Right atrium auricular region (tissue), 2 donors: Measurements from ENCODE around the gene CRYBB2. TPM values are rescaled to one million over a fixed set of nuclear protein-coding genes. Genes with fewer than 3 reads are reported as not detected.

Source experiments
- DNase-seq: peaks from one replicate; pipeline ENCODE4 v3.0.0-alpha.2; 2019; ENCODE audit warnings: low spot score
- H3K27ac ChIP-seq, 2 donors: fragments of 200-600 bp; sonication (generic); 1 replicate in 1 of 2; 2 replicates in 1 of 2; pipeline ENCODE4 v1.5.1; 2016 to 2019
- H3K27me3 ChIP-seq, 2 donors: fragments of 200-600 bp; sonication (generic); one replicate each; pipeline versions ENCODE4 v1.5.1 to v1.6.0; 2017 to 2019
- H3K36me3 ChIP-seq: fragments of 200-600 bp; sonication (generic); one replicate; pipeline ENCODE4 v1.5.1; 2016
- H3K4me1 ChIP-seq, 2 donors: fragments of 200-600 bp; sonication (generic); one replicate each; pipeline versions ENCODE4 v1.5.1 to v1.6.0; 2017 to 2019
- H3K4me3 ChIP-seq, 2 donors: fragments of 200-600 bp; sonication (generic); 1 replicate in 1 of 2; 2 replicates in 1 of 2; pipeline ENCODE4 v1.5.1; 2017 to 2019; ENCODE audit warnings: mild to moderate bottlenecking in 1 of 2, moderate library complexity in 1 of 2
- H3K9me3 ChIP-seq, 2 donors: fragments of 200-600 bp; sonication (generic); one replicate each; pipeline ENCODE4 v1.5.1; 2019
- total RNA-seq, 2 donors: library from RNA; depleted of rRNA; stranded (reverse); fragments of >200 nt; gene quantifications; one replicate each; pipeline ENCODE4 v1.1.0, GENCODE V29; 2016
- TF ChIP-seq, protein P1 (sequence below), 2 donors: fragments of 200-600 bp; sonication (generic); IDR thresholded peaks; one replicate each; pipeline ENCODE4 v1.5.1; 2019; ENCODE audit warnings: antibody characterized with exemption in 2 of 2

CRYBB2 gene, protein sequence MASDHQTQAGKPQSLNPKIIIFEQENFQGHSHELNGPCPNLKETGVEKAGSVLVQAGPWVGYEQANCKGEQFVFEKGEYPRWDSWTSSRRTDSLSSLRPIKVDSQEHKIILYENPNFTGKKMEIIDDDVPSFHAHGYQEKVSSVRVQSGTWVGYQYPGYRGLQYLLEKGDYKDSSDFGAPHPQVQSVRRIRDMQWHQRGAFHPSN
- total RNA-seq, result not detected

DNA sequence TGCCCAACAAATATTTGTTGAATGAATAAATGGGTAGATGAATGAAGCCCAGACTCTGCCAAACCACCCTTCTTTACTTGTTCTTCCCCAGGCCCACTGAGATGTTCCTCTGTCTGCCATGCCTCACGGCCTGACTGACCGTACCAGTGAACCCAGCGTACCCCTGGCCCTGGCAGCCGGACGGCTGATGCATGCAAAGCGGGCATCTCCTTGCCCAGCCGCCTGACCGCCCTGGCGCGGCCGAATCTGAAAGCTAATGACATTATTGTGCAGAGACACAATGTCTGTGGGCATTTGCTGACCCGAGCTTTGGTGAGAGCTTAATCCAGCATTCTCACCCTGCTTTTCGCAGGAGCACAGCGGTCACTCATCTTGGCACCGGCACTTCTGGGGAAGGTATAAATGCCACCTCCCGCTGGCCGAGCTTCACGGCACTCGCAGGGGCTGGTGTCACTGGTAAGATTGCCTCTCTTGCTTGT lies at the start of gene CRYBB2:
CRYBB2 (plus strand) TSS at position 429 of the 479 bp plus-strand sequence. CDS start 1,791 bp downstream, outside the sequence.
- TF ChIP-seq, protein P1, sequence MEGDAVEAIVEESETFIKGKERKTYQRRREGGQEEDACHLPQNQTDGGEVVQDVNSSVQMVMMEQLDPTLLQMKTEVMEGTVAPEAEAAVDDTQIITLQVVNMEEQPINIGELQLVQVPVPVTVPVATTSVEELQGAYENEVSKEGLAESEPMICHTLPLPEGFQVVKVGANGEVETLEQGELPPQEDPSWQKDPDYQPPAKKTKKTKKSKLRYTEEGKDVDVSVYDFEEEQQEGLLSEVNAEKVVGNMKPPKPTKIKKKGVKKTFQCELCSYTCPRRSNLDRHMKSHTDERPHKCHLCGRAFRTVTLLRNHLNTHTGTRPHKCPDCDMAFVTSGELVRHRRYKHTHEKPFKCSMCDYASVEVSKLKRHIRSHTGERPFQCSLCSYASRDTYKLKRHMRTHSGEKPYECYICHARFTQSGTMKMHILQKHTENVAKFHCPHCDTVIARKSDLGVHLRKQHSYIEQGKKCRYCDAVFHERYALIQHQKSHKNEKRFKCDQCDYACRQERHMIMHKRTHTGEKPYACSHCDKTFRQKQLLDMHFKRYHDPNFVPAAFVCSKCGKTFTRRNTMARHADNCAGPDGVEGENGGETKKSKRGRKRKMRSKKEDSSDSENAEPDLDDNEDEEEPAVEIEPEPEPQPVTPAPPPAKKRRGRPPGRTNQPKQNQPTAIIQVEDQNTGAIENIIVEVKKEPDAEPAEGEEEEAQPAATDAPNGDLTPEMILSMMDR (IDR thresholded peaks at IDR 0.05), result no peak
- H3K27ac ChIP-seq, result no peak within 1 kb of the TSS
- no peaks in the 10 kb centered on the region for H3K9me3 ChIP-seq
- H3K27me3 ChIP-seq, result no peaks in the 10 kb centered on the region
- H3K4me3 ChIP-seq, result no peak within 1 kb of the TSS
- DNase-seq, result no peak
- no peaks in the 10 kb centered on the region for H3K4me1 ChIP-seq
- no peaks in the 10 kb centered on the region for H3K36me3 ChIP-seq

DNA sequence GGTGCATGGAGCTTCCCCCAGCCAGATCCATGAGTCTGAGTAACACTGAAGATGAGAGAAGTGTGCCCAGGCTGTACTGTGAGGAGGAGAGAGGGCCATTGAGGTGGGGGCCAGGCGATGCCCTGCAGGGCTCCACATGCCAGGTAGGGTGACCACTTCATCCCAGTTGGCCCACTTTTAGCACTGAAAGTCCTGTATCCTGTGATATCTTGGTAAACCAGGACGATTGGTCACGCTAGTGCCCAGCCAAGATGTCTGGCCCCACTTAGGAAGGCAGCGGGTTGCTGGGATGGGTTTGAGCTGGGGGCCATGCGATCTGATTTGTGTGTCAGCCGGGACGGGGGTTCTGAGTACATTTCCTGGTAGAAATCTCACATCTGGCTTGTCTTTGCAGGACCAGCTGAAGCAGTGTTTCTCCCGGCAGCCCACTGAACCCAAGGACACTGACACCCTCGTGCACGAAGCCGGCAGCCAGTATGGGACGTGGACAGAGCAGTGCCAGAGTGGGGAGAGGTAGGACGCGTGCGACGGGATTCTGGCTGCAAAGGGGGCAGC lies 48.9 kb upstream of the CRYBB2 start:
- no peaks in the 10 kb centered on the region for H3K9me3 ChIP-seq
- H3K4me1 ChIP-seq, result peaks cover 0 to under 1% of the 10 kb centered on the region in 2 donors
- no peak for DNase-seq
- no peak overlapping the region for H3K27ac ChIP-seq
- TF ChIP-seq, protein P1 (IDR thresholded peaks at IDR 0.05), result no peak
- H3K27me3 ChIP-seq, result no peaks in the 10 kb centered on the region
- H3K4me3 ChIP-seq, result no peak overlapping the region
- peaks cover 21% of the 10 kb centered on the region for H3K36me3 ChIP-seq

DNA sequence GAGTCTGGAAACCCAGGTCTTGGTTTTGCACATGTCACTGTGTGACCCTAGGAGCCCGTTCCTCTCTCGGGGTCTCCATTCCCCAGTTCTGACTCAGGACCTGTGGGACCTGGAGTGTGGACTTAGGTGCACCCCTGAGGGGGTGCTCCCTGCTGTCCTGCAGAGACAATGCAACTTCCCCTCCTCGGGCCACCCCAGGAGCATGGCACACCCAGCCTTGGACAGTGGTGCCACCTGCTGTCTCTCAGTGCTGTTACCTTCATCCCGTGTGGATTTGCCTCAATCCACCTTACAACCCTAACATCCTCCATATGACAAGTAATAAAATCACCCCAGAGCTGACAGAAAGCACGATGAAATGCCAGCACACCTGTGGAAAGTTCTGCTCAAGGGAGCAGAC lies 47.3 kb upstream of the CRYBB2 start:
- DNase-seq, result no peak
- Histone ChIP-seq H3K27ac (no peak overlapping the region), H3K4me3 (no peak overlapping the region), H3K4me1 (no peaks in the 10 kb centered on the region), H3K36me3 (peaks cover 30% of the 10 kb centered on the region), H3K27me3 (no peaks in the 10 kb centered on the region), H3K9me3 (no peaks in the 10 kb centered on the region)
- TF ChIP-seq, protein P1 (IDR thresholded peaks at IDR 0.05), result peak in 1 of 2 donors; percentile 72

DNA sequence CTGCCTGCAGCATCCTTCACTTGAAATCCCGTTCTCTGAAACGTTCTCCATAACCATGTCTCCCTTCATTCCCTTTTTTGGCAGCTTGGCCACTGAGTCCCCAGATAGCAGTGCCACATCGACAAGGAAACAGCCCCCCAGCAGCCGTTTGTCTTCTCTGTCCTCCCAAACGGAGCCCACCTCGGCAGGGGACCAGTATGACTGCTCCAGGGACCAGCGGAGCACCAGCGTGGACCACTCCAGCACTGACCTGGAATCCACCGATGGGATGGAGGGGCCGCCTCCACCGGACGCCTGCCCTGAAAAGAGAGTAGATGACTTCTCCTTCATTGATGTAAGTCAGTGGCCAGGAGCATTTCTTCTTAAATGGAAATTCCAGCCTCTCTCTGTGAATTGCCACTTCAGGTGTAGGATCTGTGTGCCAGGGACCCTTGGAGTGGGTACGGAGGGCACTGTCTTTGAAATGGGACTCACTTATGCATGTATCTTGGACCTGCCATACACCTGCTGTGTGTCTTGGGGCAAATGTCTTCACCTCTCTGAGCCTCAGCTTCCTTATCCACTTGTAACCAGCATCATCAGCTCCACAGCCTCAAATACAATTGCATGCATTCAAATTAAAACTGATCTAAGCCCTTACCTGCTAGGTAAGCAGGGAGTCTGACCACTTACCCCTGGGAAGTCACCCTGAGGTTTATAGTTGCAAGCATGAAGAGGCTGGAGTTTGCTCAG lies 45.1 kb upstream of the CRYBB2 start:
- H3K36me3 ChIP-seq, result peaks cover 42% of the 10 kb centered on the region
- TF ChIP-seq, protein P1 (IDR thresholded peaks at IDR 0.05), result no peak
- no peaks in the 10 kb centered on the region for H3K27me3 ChIP-seq
- peaks cover 0 to 2% of the 10 kb centered on the region in 2 donors for H3K9me3 ChIP-seq
- no peaks in the 10 kb centered on the region for H3K4me1 ChIP-seq
- no peak overlapping the region for H3K27ac ChIP-seq
- H3K4me3 ChIP-seq, result no peak overlapping the region
- no peak for DNase-seq

DNA sequence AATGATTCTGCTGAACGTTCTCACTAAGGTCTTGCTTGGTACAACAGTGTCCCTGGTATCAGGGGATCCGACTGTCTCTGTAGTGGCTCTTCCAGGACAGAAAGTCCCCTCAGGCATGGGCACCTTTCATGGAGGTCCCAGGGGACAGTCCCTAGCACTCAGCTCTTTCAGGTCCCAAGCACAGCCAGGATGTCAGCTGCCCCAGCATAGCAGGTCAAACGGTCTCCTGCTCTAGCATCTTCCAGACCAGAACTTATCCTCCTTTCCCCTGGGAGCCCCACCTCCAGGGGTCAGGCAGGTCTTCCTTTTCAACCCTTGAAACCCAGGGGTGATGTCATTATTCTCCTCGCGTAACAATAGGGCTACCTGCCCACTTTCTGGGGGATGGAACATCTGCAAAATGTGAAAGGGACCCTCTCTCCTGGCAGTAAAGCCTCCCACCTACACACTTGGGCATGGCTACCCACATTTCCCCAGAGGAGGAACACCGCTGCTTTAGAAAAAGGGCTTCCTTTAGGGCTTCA lies 44.5 kb upstream of the CRYBB2 start:
- Histone ChIP-seq H3K27ac (no peak overlapping the region), H3K27me3 (no peaks in the 10 kb centered on the region), H3K9me3 (peaks cover 0 to 8% of the 10 kb centered on the region in 2 donors), H3K4me3 (no peak overlapping the region), H3K36me3 (peaks cover 47% of the 10 kb centered on the region), H3K4me1 (no peaks in the 10 kb centered on the region)
- no peak for DNase-seq
- TF ChIP-seq, protein P1 (IDR thresholded peaks at IDR 0.05), result no peak
